Measurements from ENCODE around the gene C15orf61. TPM values are rescaled to one million over a fixed set of nuclear protein-coding genes. Genes with fewer than 3 reads are reported as not detected.

The C15orf61 gene
- total and polyA plus RNA-seq, 12 donors: 2.7 to 15.0 (median 10.9) TPM

GRCh38 chr15:67515090-67515489 lies 5.8 kb upstream of the C15orf61 start:
- Histone ChIP-seq H3K4me3 (no peak overlapping the region), H3K36me3 (peaks cover 0 to 77% (median 19%) of the 10 kb centered on the region in 9 donors), H3K9me3 (no peaks in the 10 kb centered on the region), H3K27ac (no peak overlapping the region), H3K27me3 (no peaks in the 10 kb centered on the region), H3K4me1 (peaks cover 0 to 2% (median 1%) of the 10 kb centered on the region in 9 donors)
- no peak for DNase-seq
- no peak for TF ChIP-seq CTCF (IDR thresholded peaks at IDR 0.05)
- ATAC-seq: no peak
- intact Hi-C loops (cut with DNase I): loop anchor here in 1 of 10 donors (10.0 kb wide), 1 partner anchor 320 kb away; no protein-coding TSS in a partner anchor
- WGBS, 2 donors: 96 to 99% methylated on average over 3 of the region's 3 CpGs

- Histone ChIP-seq H3K9me3 (no peaks in the 10 kb centered on the region), H3K27ac (no peak overlapping the region), H3K27me3 (no peaks in the 10 kb centered on the region), H3K36me3 (peaks cover 0 to 72% (median 19%) of the 10 kb centered on the region in 9 donors), H3K4me3 (no peak overlapping the region), H3K4me1 (peaks cover 0 to 7% (median 6%) of the 10 kb centered on the region in 9 donors)
- intact Hi-C loops (cut with DNase I): loop anchor here in 1 of 10 donors (10.0 kb wide), 1 partner anchor 319 kb away; no protein-coding TSS in a partner anchor
- WGBS, 2 donors: 97 to 100% methylated on average over 2 of the region's 2 CpGs
- DNase-seq (no peak), ATAC-seq (no peak)
- TF ChIP-seq CTCF (IDR thresholded peaks at IDR 0.05): no peak
Measured at GRCh38 chr15:67515557-67515956, 5.4 kb upstream of the C15orf61 start.

- intact Hi-C loops (cut with DNase I): loop anchor here in 4 of 10 donors (1.0 to 10.0 kb wide), 4 partner anchors 22 to 317 kb away; partner anchors contain the start of gene MAP2K5 (in 3 of the 4)
Measured at GRCh38 chr15:67520321-67521028, 456 bp upstream of the C15orf61 start.

More at GRCh38 chr15:67520321-67521028, 456 bp upstream of the C15orf61 start:
- no peak for TF ChIP-seq CTCF (IDR thresholded peaks at IDR 0.05)
- ATAC-seq (peak in 4 of 8 donors; percentile 1 to 7 (median 4)), DNase-seq (no peak)
- no peaks in the 10 kb centered on the region for H3K9me3 ChIP-seq
- no peaks in the 10 kb centered on the region for H3K27me3 ChIP-seq
- H3K4me1 ChIP-seq: peaks cover 0 to 40% (median 29%) of the 10 kb centered on the region in 9 donors
- WGBS, 2 donors: 22 to 26% methylated on average over 24 of the region's 24 CpGs
- H3K4me3 ChIP-seq: peak overlapping the region; percentile 37 to 82 (median 76)
- H3K27ac ChIP-seq: peak overlapping the region; percentile 92 to 99 (median 97)
- peaks cover 0 to 24% (median 0%) of the 10 kb centered on the region in 9 donors for H3K36me3 ChIP-seq

Measured in heart right ventricle (tissue), 16 donors.